AG04450 (cell line): ENCODE measurements around the gene SIGLEC1. TPM values are rescaled to one million over a fixed set of nuclear protein-coding genes. Genes with fewer than 3 reads are reported as not detected.

Experiments used
- CTCF ChIA-PET: fragments of 300-600, 350-600 bp; formaldehyde crosslinking; extraction: SDS; loops from one replicate; lab custom pipeline; 2022; ENCODE audit warnings: antibody characterized with exemption, inconsistent platforms; lab: Charles Lee
- POLR2A ChIA-PET: fragments of 350-600 bp; formaldehyde crosslinking; extraction: SDS; loops from one replicate; lab custom pipeline; 2021; ENCODE audit warnings: antibody characterized with exemption, inconsistent platforms; lab: Yijun Ruan, JAX
- DNase-seq: peaks from one replicate; pipeline ENCODE4 v3.0.0-alpha.2; 2011; ENCODE audit warnings: low read depth, low spot score
- H3K27ac ChIP-seq: one replicate; pipeline ENCODE4 v1.5.1; 2012; ENCODE audit warnings: low read depth, low read length, control low read depth
- H3K27me3 ChIP-seq: one replicate; pipeline ENCODE4 v1.6.0; 2012; ENCODE audit warnings: low read length; ENCODE audit not compliant: control insufficient read depth, insufficient read depth
- H3K4me3 ChIP-seq: 2 replicates; pipeline ENCODE4 v1.5.1; 2011; ENCODE audit warnings: mild to moderate bottlenecking, low read depth, low read length, control low read depth
- H3K9me3 ChIP-seq: 2 replicates; pipeline ENCODE4 v1.5.1; 2012; ENCODE audit warnings: low read length; ENCODE audit not compliant: control insufficient read depth, insufficient read depth
- CTCF ChIP-seq: IDR thresholded peaks from 2 replicates; pipeline ENCODE4 v1.5.1; 2011; ENCODE audit warnings: low read depth, low read length, control low read depth, inconsistent platforms
- polyA plus RNA-seq: library from polyadenylated mRNA; depleted of rRNA; stranded (reverse); fragments of >200 nt; gene quantifications from 2 replicates; pipeline ENCODE4 v1.2.3, GENCODE V29; 2011

The SIGLEC1 gene
- polyA plus RNA-seq, 1 experiment: not detected

GRCh38 chr20:3743251-3743650 lies 30.9 kb upstream of the SIGLEC1 start:
- H3K4me3 ChIP-seq: no peak overlapping the region
- no peak for DNase-seq
- H3K27ac ChIP-seq: no peak overlapping the region
- no peak for TF ChIP-seq CTCF
- H3K27me3 ChIP-seq: peaks cover 8% of the 10 kb centered on the region
- POLR2A ChIA-PET: interaction anchor here (0.8 kb wide), 1 partner anchor 20 kb away, joined by 3 read pairs; no protein-coding TSS in a partner anchor
- CTCF ChIA-PET: interaction anchor here (1.0 to 1.8 kb wide), 4 partner anchors 10 to 32 kb away, joined by 3 to 7 read pairs (median 3); no protein-coding TSS in a partner anchor
- H3K9me3 ChIP-seq: peaks cover 10% of the 10 kb centered on the region; the same call in 1 of the 2 replicates

GRCh38 chr20:3741836-3742458 lies 29.5 kb upstream of the SIGLEC1 start:
- Histone ChIP-seq H3K4me3 (no peak overlapping the region), H3K27ac (no peak overlapping the region), H3K27me3 (peaks cover 10% of the 10 kb centered on the region), H3K9me3 (peaks cover 10% of the 10 kb centered on the region; the same call in 1 of the 2 replicates)
- POLR2A ChIA-PET: no interaction called here
- CTCF ChIA-PET: interaction anchor here (0.7 to 1.5 kb wide), 2 partner anchors 11 to 46 kb away, joined by 4 to 7 read pairs; no protein-coding TSS in a partner anchor
- no peak for TF ChIP-seq CTCF
- DNase-seq: no peak

GRCh38 chr20:3740615-3741301 lies 28.4 kb upstream of the SIGLEC1 start:
- ChIA-PET CTCF (interaction anchor here (0.6 to 1.5 kb wide), 5 partner anchors 12 to 47 kb away, joined by 3 to 7 read pairs (median 4); no protein-coding TSS in a partner anchor), POLR2A (no interaction called here)
- no peak overlapping the region for H3K4me3 ChIP-seq
- H3K27ac ChIP-seq: no peak overlapping the region
- DNase-seq: no peak
- no peak for TF ChIP-seq CTCF
- H3K9me3 ChIP-seq: peaks cover 10% of the 10 kb centered on the region; the same call in 1 of the 2 replicates
- peaks cover 17% of the 10 kb centered on the region for H3K27me3 ChIP-seq

GRCh38 chr20:3739926-3740451 lies 27.6 kb upstream of the SIGLEC1 start:
- CTCF ChIA-PET: interaction anchor here (1.3 kb wide), 1 partner anchor 23 kb away, joined by 4 read pairs; no protein-coding TSS in a partner anchor
- H3K27ac ChIP-seq: no peak overlapping the region
- H3K27me3 ChIP-seq: peaks cover 17% of the 10 kb centered on the region
- TF ChIP-seq CTCF: no peak
- H3K9me3 ChIP-seq: peaks cover 4% of the 10 kb centered on the region; the same call in 1 of the 2 replicates
- POLR2A ChIA-PET: no interaction called here
- no peak for DNase-seq
- no peak overlapping the region for H3K4me3 ChIP-seq
